ENCODE data around the gene UCKL1. TPM values are rescaled to one million over a fixed set of nuclear protein-coding genes. Genes with fewer than 3 reads are reported as not detected.

UCKL1 gene
- total RNA-seq, 1 donor: 21.0 TPM

DNA sequence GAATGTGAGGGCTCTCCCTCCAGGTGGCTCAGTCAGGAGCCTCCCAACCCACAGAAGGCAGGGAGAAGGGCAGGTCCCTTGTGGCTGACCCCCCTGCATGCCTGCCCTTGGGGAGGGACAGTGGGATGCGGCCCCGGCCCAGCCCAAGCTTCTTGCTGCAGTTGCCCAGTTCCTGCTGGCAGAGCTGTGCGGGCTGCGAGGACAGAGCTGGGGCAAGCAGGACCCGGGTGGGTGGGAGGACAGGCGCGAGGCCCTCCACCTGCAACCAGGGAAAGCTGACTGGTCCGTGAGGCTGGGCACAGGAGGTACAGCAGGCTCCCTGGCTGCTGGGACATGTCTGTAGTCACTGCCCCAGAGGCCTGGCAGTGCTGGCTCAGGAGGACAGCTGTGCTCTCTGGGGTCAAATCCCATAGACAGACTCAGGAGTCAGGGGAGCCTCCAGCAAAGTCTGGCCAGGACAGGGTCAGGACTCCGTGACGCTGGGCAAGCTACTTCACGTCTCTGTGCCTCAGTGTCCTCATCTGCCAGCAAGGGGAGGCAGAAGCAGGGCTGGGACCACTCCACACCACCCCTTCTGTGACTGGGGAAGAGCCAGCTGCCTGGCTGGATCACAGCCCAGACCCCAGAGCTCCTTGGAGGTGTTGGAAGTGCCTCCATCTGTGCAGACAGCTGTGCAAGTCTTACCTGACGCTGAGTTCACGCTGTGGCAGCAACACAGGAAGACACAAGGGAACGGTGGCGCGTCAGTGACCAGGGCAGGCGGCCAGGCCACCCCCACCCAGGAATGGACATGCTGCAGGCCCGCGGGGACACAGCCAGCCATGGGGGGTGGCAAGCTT is 13.0 kb downstream of the UCKL1 start:
- peak; percentile 81 for DNase-seq (ENCODE audit: insufficient read length, low spot score, missing footprints)
- H2AFZ ChIP-seq (ENCODE audit: low read length): no peak overlapping the region
- TF ChIP-seq, protein P1, sequence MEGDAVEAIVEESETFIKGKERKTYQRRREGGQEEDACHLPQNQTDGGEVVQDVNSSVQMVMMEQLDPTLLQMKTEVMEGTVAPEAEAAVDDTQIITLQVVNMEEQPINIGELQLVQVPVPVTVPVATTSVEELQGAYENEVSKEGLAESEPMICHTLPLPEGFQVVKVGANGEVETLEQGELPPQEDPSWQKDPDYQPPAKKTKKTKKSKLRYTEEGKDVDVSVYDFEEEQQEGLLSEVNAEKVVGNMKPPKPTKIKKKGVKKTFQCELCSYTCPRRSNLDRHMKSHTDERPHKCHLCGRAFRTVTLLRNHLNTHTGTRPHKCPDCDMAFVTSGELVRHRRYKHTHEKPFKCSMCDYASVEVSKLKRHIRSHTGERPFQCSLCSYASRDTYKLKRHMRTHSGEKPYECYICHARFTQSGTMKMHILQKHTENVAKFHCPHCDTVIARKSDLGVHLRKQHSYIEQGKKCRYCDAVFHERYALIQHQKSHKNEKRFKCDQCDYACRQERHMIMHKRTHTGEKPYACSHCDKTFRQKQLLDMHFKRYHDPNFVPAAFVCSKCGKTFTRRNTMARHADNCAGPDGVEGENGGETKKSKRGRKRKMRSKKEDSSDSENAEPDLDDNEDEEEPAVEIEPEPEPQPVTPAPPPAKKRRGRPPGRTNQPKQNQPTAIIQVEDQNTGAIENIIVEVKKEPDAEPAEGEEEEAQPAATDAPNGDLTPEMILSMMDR (IDR thresholded peaks at IDR 0.05; ENCODE audit: extremely low read depth, low read depth, low read length): no peak
- H3K27ac ChIP-seq (ENCODE audit: low read depth, low read length): no peak overlapping the region
- peaks cover 48% of the 10 kb centered on the region for H3K79me2 ChIP-seq (ENCODE audit: insufficient read depth, low read length)
- H3K27me3 ChIP-seq (ENCODE audit: insufficient read depth, low read length): no peaks in the 10 kb centered on the region
- H3K9me3 ChIP-seq (ENCODE audit: low read depth, low read length): no peaks in the 10 kb centered on the region
- H3K4me3 ChIP-seq (ENCODE audit: insufficient read depth, low read length): no peak overlapping the region
- H4K20me1 ChIP-seq (ENCODE audit: insufficient read depth, low read length): peaks cover 65% of the 10 kb centered on the region
- peaks cover 20% of the 10 kb centered on the region for H3K36me3 ChIP-seq (ENCODE audit: insufficient read depth, low read length)
- no peaks in the 10 kb centered on the region for H3K4me1 ChIP-seq (ENCODE audit: insufficient read depth, low read length)
- no peak overlapping the region for H3K4me2 ChIP-seq (ENCODE audit: insufficient read depth, low read length)

DNA sequence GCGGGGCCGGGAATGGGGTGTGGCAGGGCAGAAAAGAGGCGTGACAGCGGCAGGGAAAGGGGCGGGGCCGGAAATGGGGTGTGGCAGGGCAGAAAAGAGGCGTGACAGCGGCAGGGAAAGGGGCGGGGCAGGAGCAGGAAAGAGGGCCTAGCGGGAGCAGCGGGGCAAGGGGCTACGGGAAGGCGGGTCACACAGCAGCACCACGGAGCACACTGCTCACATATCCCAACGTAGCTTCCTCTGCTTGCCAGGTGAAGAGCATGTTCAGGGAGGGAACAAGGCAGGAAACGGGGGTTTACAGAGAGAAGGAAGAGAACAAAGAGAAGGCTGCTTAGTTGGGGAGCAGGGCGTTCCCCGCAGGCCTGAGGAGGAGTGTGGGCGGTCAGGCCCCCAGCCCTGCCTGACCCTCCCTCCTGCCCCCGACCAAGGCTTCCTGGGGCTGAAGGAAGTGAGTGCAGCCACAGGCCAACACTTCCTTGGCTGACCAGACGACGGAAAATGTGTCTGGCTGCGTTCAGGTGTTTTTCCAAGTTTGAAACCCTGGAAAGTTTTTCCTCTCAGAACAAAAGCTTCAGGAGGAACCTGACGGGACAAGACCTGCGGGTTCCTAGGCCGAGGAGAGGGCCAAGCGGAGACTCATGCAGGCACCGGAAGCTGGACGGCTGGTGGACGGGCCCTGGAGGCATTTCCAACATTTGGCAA is 13.8 kb downstream of the UCKL1 start:
- no peak overlapping the region for H2AFZ ChIP-seq (ENCODE audit: low read length)
- H3K4me1 ChIP-seq (ENCODE audit: insufficient read depth, low read length): no peaks in the 10 kb centered on the region
- peaks cover 62% of the 10 kb centered on the region for H4K20me1 ChIP-seq (ENCODE audit: insufficient read depth, low read length)
- DNase-seq (ENCODE audit: insufficient read length, low spot score, missing footprints): peak; percentile 83
- H3K27me3 ChIP-seq (ENCODE audit: insufficient read depth, low read length): no peaks in the 10 kb centered on the region
- no peak overlapping the region for H3K4me2 ChIP-seq (ENCODE audit: insufficient read depth, low read length)
- no peak overlapping the region for H3K4me3 ChIP-seq (ENCODE audit: insufficient read depth, low read length)
- H3K27ac ChIP-seq (ENCODE audit: low read depth, low read length): no peak overlapping the region
- peaks cover 20% of the 10 kb centered on the region for H3K36me3 ChIP-seq (ENCODE audit: insufficient read depth, low read length)
- no peaks in the 10 kb centered on the region for H3K9me3 ChIP-seq (ENCODE audit: low read depth, low read length)
- H3K79me2 ChIP-seq (ENCODE audit: insufficient read depth, low read length): peaks cover 41% of the 10 kb centered on the region
- TF ChIP-seq, protein P1 (IDR thresholded peaks at IDR 0.05; ENCODE audit: extremely low read depth, low read depth, low read length): no peak

DNA sequence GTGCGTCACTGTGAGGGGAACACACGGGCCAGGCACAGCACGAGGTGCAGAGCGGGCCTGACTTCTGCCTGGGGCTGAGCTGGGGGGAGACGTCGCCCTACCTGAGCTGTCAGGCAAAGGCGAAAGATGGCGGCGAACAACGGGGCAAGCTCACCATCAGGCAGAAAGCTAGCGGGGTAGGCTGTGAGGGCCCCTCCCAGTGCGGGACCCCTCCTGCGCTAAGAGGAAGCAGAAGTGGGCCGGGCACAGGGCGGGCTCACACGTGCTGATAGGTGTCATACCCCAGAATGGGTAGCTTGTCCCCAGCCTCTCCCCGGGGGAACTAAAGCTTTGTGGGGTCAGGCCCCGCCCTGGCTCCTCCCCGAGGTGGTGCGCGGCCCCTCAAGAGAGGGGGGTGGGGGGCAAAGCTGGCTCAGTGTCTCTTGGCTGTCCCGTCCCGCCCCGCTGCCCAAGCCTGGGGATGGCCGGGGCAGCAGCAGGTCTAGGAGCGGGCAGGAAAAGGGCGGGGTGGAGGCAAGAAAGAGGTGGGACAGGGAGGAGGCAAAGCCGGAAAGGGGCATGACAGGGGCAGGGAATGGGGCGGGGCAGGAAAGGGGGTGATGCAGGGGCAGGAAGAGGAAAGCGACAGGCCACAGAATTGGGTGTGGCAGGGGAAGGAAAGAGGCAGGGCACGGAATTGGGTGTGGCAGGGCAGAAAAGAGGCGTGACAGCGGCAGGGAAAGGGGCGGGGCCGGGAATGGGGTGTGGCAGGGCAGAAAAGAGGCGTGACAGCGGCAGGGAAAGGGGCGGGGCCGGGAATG is 14.7 kb downstream of the UCKL1 start:
- no peak overlapping the region for H3K4me2 ChIP-seq (ENCODE audit: insufficient read depth, low read length)
- H4K20me1 ChIP-seq (ENCODE audit: insufficient read depth, low read length): peaks cover 56% of the 10 kb centered on the region
- H3K4me3 ChIP-seq (ENCODE audit: insufficient read depth, low read length): no peak overlapping the region
- no peak overlapping the region for H2AFZ ChIP-seq (ENCODE audit: low read length)
- H3K4me1 ChIP-seq (ENCODE audit: insufficient read depth, low read length): no peaks in the 10 kb centered on the region
- peak; percentile 87 for DNase-seq (ENCODE audit: insufficient read length, low spot score, missing footprints)
- H3K27ac ChIP-seq (ENCODE audit: low read depth, low read length): no peak overlapping the region
- TF ChIP-seq, protein P1 (IDR thresholded peaks at IDR 0.05; ENCODE audit: extremely low read depth, low read depth, low read length): no peak
- no peaks in the 10 kb centered on the region for H3K9me3 ChIP-seq (ENCODE audit: low read depth, low read length)
- no peaks in the 10 kb centered on the region for H3K27me3 ChIP-seq (ENCODE audit: insufficient read depth, low read length)
- H3K36me3 ChIP-seq (ENCODE audit: insufficient read depth, low read length): peaks cover 20% of the 10 kb centered on the region
- H3K79me2 ChIP-seq (ENCODE audit: insufficient read depth, low read length): peaks cover 37% of the 10 kb centered on the region
